Measurements from ENCODE around the gene KRT17.

GRCh38 chr17:41666708-41667279 is 42.4 kb upstream of the KRT17 start:
- TF ChIP-seq MAX (IDR thresholded peaks at IDR 0.05; ENCODE audit: low read depth, low read length) (no peak), RELA (IDR thresholded peaks at IDR 0.05; ENCODE audit: borderline replicate concordance, partially characterized antibody) (no peak), BACH1 (IDR thresholded peaks at IDR 0.05; ENCODE audit: borderline replicate concordance) (no peak), SP1 (IDR thresholded peaks at IDR 0.05; ENCODE audit: low read depth, low read length) (peak; percentile 51)
- TF ChIP-seq, protein P1, sequence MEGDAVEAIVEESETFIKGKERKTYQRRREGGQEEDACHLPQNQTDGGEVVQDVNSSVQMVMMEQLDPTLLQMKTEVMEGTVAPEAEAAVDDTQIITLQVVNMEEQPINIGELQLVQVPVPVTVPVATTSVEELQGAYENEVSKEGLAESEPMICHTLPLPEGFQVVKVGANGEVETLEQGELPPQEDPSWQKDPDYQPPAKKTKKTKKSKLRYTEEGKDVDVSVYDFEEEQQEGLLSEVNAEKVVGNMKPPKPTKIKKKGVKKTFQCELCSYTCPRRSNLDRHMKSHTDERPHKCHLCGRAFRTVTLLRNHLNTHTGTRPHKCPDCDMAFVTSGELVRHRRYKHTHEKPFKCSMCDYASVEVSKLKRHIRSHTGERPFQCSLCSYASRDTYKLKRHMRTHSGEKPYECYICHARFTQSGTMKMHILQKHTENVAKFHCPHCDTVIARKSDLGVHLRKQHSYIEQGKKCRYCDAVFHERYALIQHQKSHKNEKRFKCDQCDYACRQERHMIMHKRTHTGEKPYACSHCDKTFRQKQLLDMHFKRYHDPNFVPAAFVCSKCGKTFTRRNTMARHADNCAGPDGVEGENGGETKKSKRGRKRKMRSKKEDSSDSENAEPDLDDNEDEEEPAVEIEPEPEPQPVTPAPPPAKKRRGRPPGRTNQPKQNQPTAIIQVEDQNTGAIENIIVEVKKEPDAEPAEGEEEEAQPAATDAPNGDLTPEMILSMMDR (IDR thresholded peaks at IDR 0.05 in 2 of 3, conservative IDR thresholded peaks at IDR 0.05 in 1 of 3; ENCODE audit: control insufficient read depth in 2 of 3, extremely low read depth in 1 of 3, insufficient read depth in 1 of 3, low read depth in 3 of 3, low read length in 3 of 3) = peak; percentile 95
